Panc1 (cell line): ENCODE measurements around the gene CABCOCO1.

Source experiments
- POLR2AphosphoS5 ChIP-seq: IDR thresholded peaks from 2 replicates; pipeline ENCODE4 v1.6.1; 2012; ENCODE audit warnings: mild to moderate bottlenecking, low read depth, low read length, moderate library complexity
- TF ChIP-seq, protein P1 (sequence below): fragments of 450-650 bp; IDR thresholded peaks from 2 replicates; pipeline ENCODE4 v1.5.1; 2017; ENCODE audit warnings: mild to moderate bottlenecking

DNA sequence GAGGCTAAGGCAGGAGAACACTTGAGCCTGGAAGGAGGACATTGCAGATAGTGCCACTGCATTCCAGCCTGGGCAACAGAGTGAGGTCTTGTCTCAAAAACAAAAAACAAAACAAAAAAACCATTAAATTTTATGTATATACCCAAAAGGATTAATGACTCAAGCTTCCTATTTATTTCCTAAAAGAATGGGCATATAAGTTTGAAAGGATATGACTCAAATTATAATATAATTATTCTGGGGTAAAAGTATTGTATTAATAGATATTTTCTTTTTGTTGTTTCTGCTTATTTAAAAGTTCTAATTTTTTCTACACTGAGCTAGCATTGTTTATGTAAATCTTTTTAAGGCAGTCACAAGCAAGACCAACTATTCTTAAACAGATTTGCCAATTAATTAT, 42.2 kb upstream of the CABCOCO1 start:
- TF ChIP-seq, protein P1, sequence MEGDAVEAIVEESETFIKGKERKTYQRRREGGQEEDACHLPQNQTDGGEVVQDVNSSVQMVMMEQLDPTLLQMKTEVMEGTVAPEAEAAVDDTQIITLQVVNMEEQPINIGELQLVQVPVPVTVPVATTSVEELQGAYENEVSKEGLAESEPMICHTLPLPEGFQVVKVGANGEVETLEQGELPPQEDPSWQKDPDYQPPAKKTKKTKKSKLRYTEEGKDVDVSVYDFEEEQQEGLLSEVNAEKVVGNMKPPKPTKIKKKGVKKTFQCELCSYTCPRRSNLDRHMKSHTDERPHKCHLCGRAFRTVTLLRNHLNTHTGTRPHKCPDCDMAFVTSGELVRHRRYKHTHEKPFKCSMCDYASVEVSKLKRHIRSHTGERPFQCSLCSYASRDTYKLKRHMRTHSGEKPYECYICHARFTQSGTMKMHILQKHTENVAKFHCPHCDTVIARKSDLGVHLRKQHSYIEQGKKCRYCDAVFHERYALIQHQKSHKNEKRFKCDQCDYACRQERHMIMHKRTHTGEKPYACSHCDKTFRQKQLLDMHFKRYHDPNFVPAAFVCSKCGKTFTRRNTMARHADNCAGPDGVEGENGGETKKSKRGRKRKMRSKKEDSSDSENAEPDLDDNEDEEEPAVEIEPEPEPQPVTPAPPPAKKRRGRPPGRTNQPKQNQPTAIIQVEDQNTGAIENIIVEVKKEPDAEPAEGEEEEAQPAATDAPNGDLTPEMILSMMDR = no peak
- no peak for TF ChIP-seq POLR2AphosphoS5
